RWPE1 (cell line): Measurements from ENCODE around the gene PSMB2.

Experiments
- CTCF ChIA-PET: fragments of 350-600 bp; sonication (Branson Sonifier 250); formaldehyde crosslinking; extraction: SDS; loops from one replicate; lab custom pipeline; 2021; lab: Yijun Ruan, JAX
- POLR2A ChIA-PET: fragments of 400-600 bp; formaldehyde crosslinking; extraction: SDS; loops from one replicate; lab custom pipeline; 2020; ENCODE audit warnings: antibody characterized with exemption; ENCODE audit not compliant: low non-redundant PET; lab: Yijun Ruan, JAX
- DNase-seq: peaks from one replicate; pipeline ENCODE4 v3.0.0; 2012; ENCODE audit warnings: low spot score
- H3K27ac ChIP-seq: fragments of 450-650 bp; 2 replicates; pipeline ENCODE4 v1.5.1; 2017
- TF ChIP-seq, protein P1 (sequence below): fragments of 450-650 bp; conservative IDR thresholded peaks from 2 replicates; pipeline ENCODE4 v1.5.1; 2017; ENCODE audit warnings: low read depth, mild to moderate bottlenecking

PSMB2 gene

GRCh38 chr1:35675773-35676172 lies 34.4 kb upstream of the PSMB2 start:
- ChIA-PET POLR2A (no interaction called here), CTCF (no interaction called here)
- TF ChIP-seq, protein P1, sequence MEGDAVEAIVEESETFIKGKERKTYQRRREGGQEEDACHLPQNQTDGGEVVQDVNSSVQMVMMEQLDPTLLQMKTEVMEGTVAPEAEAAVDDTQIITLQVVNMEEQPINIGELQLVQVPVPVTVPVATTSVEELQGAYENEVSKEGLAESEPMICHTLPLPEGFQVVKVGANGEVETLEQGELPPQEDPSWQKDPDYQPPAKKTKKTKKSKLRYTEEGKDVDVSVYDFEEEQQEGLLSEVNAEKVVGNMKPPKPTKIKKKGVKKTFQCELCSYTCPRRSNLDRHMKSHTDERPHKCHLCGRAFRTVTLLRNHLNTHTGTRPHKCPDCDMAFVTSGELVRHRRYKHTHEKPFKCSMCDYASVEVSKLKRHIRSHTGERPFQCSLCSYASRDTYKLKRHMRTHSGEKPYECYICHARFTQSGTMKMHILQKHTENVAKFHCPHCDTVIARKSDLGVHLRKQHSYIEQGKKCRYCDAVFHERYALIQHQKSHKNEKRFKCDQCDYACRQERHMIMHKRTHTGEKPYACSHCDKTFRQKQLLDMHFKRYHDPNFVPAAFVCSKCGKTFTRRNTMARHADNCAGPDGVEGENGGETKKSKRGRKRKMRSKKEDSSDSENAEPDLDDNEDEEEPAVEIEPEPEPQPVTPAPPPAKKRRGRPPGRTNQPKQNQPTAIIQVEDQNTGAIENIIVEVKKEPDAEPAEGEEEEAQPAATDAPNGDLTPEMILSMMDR, result no peak
- no peak for DNase-seq
- no peak overlapping the region for H3K27ac ChIP-seq

- POLR2A ChIA-PET, result no interaction called here
- CTCF ChIA-PET, result no interaction called here
- no peak for DNase-seq
- TF ChIP-seq, protein P1, result no peak
- no peak overlapping the region for H3K27ac ChIP-seq
Observed at GRCh38 chr1:35674111-35674510, 32.8 kb upstream of the PSMB2 start.

GRCh38 chr1:35672116-35672515 lies 30.8 kb upstream of the PSMB2 start:
- TF ChIP-seq, protein P1, result no peak
- no peak for DNase-seq
- H3K27ac ChIP-seq, result no peak overlapping the region
- CTCF ChIA-PET, result no interaction called here
- POLR2A ChIA-PET, result no interaction called here

DNA sequence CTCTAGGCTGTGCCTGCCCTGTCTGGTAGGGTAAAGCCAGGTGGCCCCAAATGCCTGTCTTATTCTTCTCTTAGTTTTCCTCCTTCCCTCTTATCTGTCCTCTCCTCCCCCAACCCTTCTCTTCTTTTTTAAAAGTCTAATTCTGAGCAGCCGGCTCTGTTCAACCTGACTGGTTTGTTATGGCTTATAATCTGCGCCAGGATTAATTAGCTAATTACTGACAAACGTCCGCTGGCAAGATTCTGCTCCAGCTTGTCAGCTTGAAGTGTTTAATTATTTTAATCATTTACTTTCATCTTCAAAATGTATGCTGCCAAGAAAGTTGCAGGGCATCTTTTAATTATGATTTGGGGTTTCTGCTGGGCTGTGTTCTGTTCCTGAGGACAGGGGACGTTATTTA lies 27.2 kb upstream of the PSMB2 start:
- TF ChIP-seq, protein P1, result no peak
- DNase-seq, result no peak
- no peak overlapping the region for H3K27ac ChIP-seq
- ChIA-PET POLR2A (no interaction called here), CTCF (interaction anchor here (0.6 kb wide), 1 partner anchor 13 kb away, joined by 3 read pairs; no protein-coding TSS in a partner anchor)

- H3K27ac ChIP-seq, result no peak overlapping the region
- ChIA-PET POLR2A (no interaction called here), CTCF (interaction anchor here (1.1 kb wide), 1 partner anchor 103 kb away, joined by 3 read pairs; no protein-coding TSS in a partner anchor)
- TF ChIP-seq, protein P1, result no peak
- no peak for DNase-seq
Observed at GRCh38 chr1:35666916-35667315, 25.6 kb upstream of the PSMB2 start.

GRCh38 chr1:35666216-35666615 lies 24.9 kb upstream of the PSMB2 start:
- no peak overlapping the region for H3K27ac ChIP-seq
- ChIA-PET CTCF (interaction anchor here (0.6 to 1.1 kb wide), 2 partner anchors 61 to 102 kb away, joined by 3 read pairs; no protein-coding TSS in a partner anchor), POLR2A (no interaction called here)
- DNase-seq, result no peak
- TF ChIP-seq, protein P1, result no peak

DNA sequence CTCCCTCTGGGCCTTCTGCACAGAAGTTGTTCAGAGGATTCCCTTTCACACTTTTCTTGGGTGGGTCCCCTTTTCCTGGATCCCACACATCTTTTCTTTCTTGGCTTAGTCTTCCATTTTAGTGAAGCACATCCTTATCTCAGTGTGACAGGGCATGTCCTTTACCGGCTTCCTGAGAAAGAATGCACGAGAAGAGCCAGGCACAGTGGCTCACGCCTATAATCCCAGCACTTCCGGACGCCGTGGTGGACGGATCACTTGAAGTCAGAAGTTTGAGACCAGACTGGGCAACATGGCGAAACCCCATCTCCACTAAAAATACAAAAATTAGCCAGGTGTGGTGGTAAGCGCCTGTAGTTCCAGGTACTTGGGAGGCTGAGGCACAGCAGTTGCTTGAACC lies 22.1 kb upstream of the PSMB2 start:
- CTCF ChIA-PET, result no interaction called here
- POLR2A ChIA-PET, result no interaction called here

More for the DNA sequence above, 22.1 kb upstream of the PSMB2 start:
- DNase-seq, result no peak
- no peak overlapping the region for H3K27ac ChIP-seq
- TF ChIP-seq, protein P1, result no peak
